A375 (cell line): ENCODE measurements around the gene PGAM2. TPM values are rescaled to one million over a fixed set of nuclear protein-coding genes. Genes with fewer than 3 reads are reported as not detected.

Experiments
- total RNA-seq: library from RNA; depleted of rRNA; stranded (reverse); fragments of >200 nt; shearing (Covaris generic); gene quantifications from 2 replicates; pipeline ENCODE4 v1.2.3, GENCODE V29; 2014; rRNA removed

Gene PGAM2
- total RNA-seq, result 2.6 and 3.0 TPM in 2 replicates

DNA sequence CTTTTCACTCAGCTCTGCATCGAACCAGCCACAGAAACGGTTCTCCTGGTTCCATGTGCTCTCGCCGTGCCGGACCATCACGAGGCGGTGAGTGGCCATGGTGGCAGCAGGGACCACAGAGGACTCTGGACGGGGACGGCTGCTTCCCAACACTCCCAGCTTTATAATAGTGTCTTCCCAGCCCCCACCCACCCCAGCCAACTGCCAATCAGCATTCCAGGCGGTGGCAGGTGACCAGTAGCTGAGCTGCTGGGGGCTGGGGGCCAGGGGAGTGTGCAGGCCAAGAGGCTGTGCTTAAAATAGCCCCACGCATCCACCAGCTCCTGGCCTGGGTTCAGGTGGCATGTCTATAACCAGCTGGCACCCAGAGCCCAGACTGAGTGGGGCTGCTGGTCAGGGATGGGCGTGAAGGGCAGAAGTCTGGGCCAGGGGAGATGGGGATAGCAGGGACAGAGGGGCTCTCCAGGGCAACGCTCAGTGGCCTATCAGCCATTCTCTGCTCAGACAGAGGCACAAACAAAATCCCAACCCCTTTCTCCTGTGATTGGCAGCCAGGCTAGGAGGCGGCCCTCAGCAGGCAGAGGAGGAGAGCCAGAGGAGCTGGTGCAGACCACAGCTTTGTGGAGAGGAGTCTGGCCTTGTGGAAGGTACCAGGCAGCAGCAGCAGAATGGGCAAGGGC is at the start of gene PGAM2:
Gene PGAM2 (minus strand): TSS at position 137 of the 680 bp plus-strand sequence. CDS start 38 bp downstream, at position 99.

DNA sequence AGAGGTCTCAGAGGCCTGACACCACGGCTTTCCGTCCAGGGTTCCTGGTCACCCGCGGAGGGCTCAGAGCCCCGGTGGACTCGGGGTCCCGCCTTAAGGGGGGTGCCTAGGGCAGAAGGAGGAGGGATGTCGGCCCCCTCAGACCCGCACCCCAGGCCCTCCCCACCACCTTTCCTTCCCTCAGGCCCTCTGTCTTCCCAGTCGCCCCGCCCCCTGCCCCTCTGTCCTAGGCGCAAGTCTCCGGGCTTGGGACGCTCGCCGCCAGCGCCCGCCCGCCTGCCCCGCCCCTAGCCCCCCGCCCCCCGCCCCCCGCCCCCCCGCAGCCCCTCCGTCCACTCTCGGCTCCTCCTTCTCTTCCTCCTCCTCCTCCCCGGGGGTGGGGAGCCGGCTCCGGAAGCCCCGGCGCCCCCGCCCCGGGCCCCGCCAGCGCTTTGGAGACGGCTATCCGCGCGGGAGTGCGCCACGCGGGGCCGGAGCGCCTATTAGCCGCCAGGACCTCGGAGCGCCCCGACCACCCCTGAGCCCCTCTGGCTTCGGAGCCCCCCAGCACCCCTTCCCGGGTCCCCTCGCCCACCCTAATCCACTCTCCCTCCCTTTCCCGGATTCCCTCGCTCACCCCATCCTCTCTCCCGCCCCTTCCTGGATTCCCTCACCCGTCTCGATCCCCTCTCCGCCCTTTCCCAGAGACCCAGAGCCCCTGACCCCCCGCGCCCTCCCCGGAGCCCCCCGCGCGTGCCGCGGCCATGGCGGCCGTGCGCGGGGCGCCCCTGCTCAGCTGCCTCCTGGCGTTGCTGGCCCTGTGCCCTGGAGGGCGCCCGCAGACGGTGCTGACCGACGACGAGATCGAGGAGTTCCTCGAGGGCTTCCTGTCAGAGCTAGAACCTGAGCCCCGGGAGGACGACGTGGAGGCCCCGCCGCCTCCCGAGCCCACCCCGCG is 38.8 kb upstream of the PGAM2 start, which contains the start of gene AEBP1:
Gene AEBP1 (plus strand): TSS at position 423 of the 937 bp plus-strand sequence. CDS start 321 bp downstream, at position 744.

DNA sequence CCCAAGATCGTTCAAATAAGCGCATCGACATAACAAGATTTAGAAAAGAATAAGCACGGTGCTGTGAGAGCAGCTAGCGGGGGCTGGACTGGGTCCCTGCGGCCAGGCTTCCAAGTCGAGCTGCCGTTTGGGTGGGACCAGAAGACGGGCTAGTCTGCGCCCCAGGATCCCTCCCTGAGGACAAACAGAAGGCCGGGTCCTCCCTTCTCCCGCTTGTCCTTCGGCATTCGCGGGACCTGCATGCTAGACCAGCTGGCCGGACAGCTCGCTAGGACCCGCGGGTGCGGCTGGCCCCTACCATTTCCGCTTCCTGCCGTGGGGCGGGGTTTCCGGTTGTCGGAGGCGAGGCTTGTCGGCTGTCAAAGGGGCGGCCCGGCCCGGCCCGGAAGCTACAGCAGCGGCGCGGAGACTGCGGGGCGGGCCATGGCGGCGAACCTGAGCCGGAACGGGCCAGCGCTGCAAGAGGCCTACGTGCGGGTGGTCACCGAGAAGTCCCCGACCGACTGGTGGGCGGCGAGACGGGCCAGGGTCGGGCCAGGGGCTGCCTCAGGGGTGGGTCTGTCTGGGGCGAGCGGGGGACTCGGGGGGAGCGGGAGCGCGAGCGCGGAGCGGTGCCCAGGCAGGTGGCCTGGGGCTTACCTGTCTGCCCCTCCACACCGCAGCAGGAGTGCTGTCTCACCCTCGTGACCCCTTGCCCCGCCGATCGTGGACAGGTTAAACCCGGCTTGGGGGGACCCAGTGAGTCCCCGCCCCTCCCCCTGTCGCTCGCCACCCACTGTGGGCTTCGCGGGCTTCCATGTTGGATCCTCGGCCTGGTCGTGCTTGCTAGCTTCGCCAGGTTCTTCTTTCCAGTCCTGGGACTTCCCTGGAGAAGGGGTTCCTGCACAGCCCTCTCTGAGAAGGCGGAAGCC is 20.8 kb downstream of the PGAM2 start, which contains the start of gene DBNL:
Gene DBNL (plus strand): TSS at position 388 of the 911 bp plus-strand sequence. CDS start 36 bp downstream, at position 424.

Other genes with a start within 250 kb of the PGAM2 start
- 123 and 143 TPM in 2 replicates for gene MRPS24, start 196.1 kb downstream of the PGAM2 start, total RNA-seq
- 24.5 and 36.2 TPM in 2 replicates for gene URGCP, start 159.0 kb downstream of the PGAM2 start, total RNA-seq
- 8.2 and 10.5 TPM in 2 replicates for gene UBE2D4, start 139.1 kb downstream of the PGAM2 start, total RNA-seq
- not detected in 2 replicates for gene SPDYE1, start 67.7 kb downstream of the PGAM2 start, total RNA-seq
- gene DBNL, start 20.9 kb downstream of the PGAM2 start, total RNA-seq, result 142 and 159 TPM in 2 replicates
- gene POLM, start 17.0 kb upstream of the PGAM2 start, total RNA-seq, result 21.4 and 24.8 TPM in 2 replicates
- 39.5 and 46.1 TPM in 2 replicates for gene AEBP1, start 38.8 kb upstream of the PGAM2 start, total RNA-seq
- 161 and 173 TPM in 2 replicates for gene POLD2, start 58.0 kb upstream of the PGAM2 start, total RNA-seq
- not detected in 2 replicates for gene MYL7, start 75.8 kb upstream of the PGAM2 start, total RNA-seq
- gene GCK, start 123.9 kb upstream of the PGAM2 start, total RNA-seq, result not detected in 2 replicates
- 112 TPM in 2 replicates for gene YKT6, start 135.4 kb upstream of the PGAM2 start, total RNA-seq